HepG2 (cell line): ENCODE measurements around the gene NACC2. TPM values are rescaled to one million over a fixed set of nuclear protein-coding genes. Genes with fewer than 3 reads are reported as not detected.

Source experiments
- CC2D1A ChIP-seq: sonication (generic); formaldehyde crosslinking; IDR thresholded peaks from 2 replicates; pipeline ENCODE4 v1.8.1; 2023; ENCODE audit warnings: mild to moderate bottlenecking, missing genetic modification reagents
- EP300 ChIP-seq, 3 experiments: sonication (generic) in 1 of 3; formaldehyde crosslinking in 1 of 3; IDR thresholded peaks; 2 replicates each; pipeline versions ENCODE4 v1.5.1 to v1.6.1; 2011 to 2020; ENCODE audit warnings: low read depth in 2 of 3, low read length in 2 of 3, borderline replicate concordance in 1 of 3, improper control_type of control experiment in 1 of 3, mild to moderate bottlenecking in 1 of 3, missing genetic modification reagents in 1 of 3, moderate library complexity in 1 of 3
- MEIS2 ChIP-seq: sonication (generic); formaldehyde crosslinking; IDR thresholded peaks from 2 replicates; pipeline ENCODE4 v1.9.0; 2021; ENCODE audit warnings: mild to moderate bottlenecking, missing genetic modification reagents
- NCOA5 ChIP-seq: sonication (generic); formaldehyde crosslinking; IDR thresholded peaks from 2 replicates; pipeline ENCODE4 v1.4.0; 2020; ENCODE audit warnings: missing genetic modification reagents
- NKX3-1 ChIP-seq: sonication (generic); formaldehyde crosslinking; IDR thresholded peaks from 2 replicates; pipeline ENCODE4 v1.5.0; 2020; ENCODE audit warnings: missing genetic modification reagents
- YEATS2 ChIP-seq: sonication (generic); formaldehyde crosslinking; IDR thresholded peaks from 2 replicates; pipeline ENCODE4 v1.4.0; 2020; ENCODE audit warnings: missing genetic modification reagents, borderline replicate concordance
- ZNF20 ChIP-seq: sonication (generic); formaldehyde crosslinking; IDR thresholded peaks from 2 replicates; pipeline ENCODE4 v1.4.0; 2020; ENCODE audit warnings: mild to moderate bottlenecking, moderate library complexity, missing genetic modification reagents
- ZSCAN21 ChIP-seq: sonication (generic); formaldehyde crosslinking; IDR thresholded peaks from 2 replicates; pipeline ENCODE4 v1.8.0; 2022; ENCODE audit warnings: mild to moderate bottlenecking, missing genetic modification reagents, moderate library complexity, borderline replicate concordance
- polyA plus RNA-seq, 8 experiments: library from polyadenylated mRNA; depleted of rRNA in 3 of 8; stranded (reverse) in 7 of 8; unstranded in 1 of 8; fragments of >200 nt; fragmentation: Illumina TruSeq in 4 of 8; extraction: Trizol in 4 of 8; gene quantifications; 2 replicates each; pipeline versions ENCODE4 v1.2.1 to v1.2.3, GENCODE V29; 2011 to 2016; ENCODE audit warnings: low read depth in 4 of 8, missing spikeins in 1 of 8, mixed read lengths in 1 of 8; ENCODE audit not compliant: insufficient read depth in 1 of 8
- total RNA-seq, 5 experiments: library from RNA; depleted of rRNA; stranded (reverse); fragments of >200 nt; fragmentation: Illumina TruSeq; extraction: Trizol; gene quantifications; 2 replicates each; pipeline ENCODE4 v1.2.3, GENCODE V29; 2016; ENCODE audit warnings: low read depth in 1 of 5
- TF ChIP-seq, protein P1 (sequence below): sonication (generic); formaldehyde crosslinking; IDR thresholded peaks from 2 replicates; pipeline ENCODE4 v1.5.0; 2020; ENCODE audit warnings: mild to moderate bottlenecking, missing genetic modification reagents
- TF ChIP-seq, protein P2 (sequence below): sonication (generic); formaldehyde crosslinking; IDR thresholded peaks from 2 replicates; pipeline ENCODE4 v1.4.0; 2020; ENCODE audit warnings: missing genetic modification reagents
- TF ChIP-seq, protein P3 (sequence below), 2 experiments: fragments of 450-650 bp in 1 of 2; sonication (generic) in 1 of 2; formaldehyde crosslinking; IDR thresholded peaks; 2 replicates each; pipeline versions ENCODE4 v1.5.0 to v1.8.0; 2020 to 2022; ENCODE audit warnings: mild to moderate bottlenecking in 1 of 2, missing genetic modification reagents in 1 of 2
- TF ChIP-seq, protein P4 (sequence below), 2 experiments: sonication (generic) in 1 of 2; formaldehyde crosslinking in 1 of 2; IDR thresholded peaks; 2 replicates each; pipeline versions ENCODE4 v1.4.0 to v1.6.1; 2016 to 2020; ENCODE audit warnings: borderline replicate concordance in 1 of 2, low read depth in 1 of 2, mild to moderate bottlenecking in 1 of 2, missing genetic modification reagents in 1 of 2

Gene NACC2
- total and polyA plus RNA-seq, 2 of the 13 experiments (the other 11 are each of a cell fraction or from before 2014, with no cell fraction given): 5.9 to 12.3 TPM

DNA sequence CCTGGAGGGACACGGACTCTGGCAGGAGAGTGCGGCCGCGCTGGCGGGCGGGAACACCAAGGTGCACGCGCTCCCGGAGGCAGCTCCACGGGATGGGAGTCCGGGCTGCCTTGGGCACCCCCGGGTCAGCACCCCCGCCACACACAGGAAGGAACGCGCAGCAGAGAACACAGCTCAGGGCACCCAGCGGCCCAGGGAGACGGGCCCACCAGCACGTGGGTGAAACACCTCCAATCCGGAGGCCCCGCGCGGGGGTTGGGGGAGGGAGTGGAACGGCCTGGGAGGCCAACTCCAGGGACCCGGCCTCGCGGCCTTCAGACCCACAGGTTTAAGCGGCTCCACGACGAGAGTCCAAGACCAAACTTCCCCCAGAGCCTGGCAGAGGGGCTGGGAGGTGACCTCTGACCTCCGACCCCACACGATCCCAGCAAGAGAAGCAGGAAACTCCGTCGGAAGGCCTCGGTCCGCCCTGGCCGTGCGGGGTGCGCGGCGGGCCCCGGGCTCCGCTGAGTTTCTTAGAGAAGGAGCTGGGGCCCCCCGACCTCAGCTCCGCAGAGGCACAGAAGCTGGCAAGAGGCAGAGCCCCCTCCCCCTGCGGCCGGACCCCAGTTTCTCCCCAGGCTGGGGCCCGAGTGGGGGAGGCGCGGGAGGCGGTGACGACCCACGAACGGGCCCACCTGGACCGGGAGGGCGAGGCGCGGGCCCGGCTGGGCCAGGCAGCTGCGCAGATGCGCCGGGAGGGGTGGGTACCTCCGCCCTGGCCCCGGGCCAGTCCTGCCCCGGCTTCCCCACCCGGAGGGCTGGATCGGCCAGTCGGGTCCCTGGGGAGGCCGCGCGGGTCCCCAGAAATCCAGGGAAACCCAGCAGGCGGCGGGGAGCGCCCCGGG lies 851 bp downstream of the NACC2 start (continued):
- TF ChIP-seq, protein P1, sequence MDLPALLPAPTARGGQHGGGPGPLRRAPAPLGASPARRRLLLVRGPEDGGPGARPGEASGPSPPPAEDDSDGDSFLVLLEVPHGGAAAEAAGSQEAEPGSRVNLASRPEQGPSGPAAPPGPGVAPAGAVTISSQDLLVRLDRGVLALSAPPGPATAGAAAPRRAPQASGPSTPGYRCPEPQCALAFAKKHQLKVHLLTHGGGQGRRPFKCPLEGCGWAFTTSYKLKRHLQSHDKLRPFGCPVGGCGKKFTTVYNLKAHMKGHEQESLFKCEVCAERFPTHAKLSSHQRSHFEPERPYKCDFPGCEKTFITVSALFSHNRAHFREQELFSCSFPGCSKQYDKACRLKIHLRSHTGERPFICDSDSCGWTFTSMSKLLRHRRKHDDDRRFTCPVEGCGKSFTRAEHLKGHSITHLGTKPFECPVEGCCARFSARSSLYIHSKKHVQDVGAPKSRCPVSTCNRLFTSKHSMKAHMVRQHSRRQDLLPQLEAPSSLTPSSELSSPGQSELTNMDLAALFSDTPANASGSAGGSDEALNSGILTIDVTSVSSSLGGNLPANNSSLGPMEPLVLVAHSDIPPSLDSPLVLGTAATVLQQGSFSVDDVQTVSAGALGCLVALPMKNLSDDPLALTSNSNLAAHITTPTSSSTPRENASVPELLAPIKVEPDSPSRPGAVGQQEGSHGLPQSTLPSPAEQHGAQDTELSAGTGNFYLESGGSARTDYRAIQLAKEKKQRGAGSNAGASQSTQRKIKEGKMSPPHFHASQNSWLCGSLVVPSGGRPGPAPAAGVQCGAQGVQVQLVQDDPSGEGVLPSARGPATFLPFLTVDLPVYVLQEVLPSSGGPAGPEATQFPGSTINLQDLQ (CRISPR knock-in tag): peak; percentile 69; the same call in 1 of the 2 replicates
- TF ChIP-seq ZSCAN21 (CRISPR knock-in tag) (peak; percentile 66), CC2D1A (CRISPR knock-in tag) (no peak), ZNF20 (CRISPR knock-in tag) (no peak), NKX3-1 (no peak), NCOA5 (CRISPR knock-in tag) (no peak), MEIS2 (no peak), EP300 (IDR thresholded peaks at IDR 0.05; ENCODE audit: low read depth in 2 of 2, low read length in 2 of 2) (no peak; a peak in 1 of 4 replicates), EP300 (CRISPR knock-in tag; IDR thresholded peaks at IDR 0.05; ENCODE audit: borderline replicate concordance) (no peak), YEATS2 (no peak)
- TF ChIP-seq, protein P2, sequence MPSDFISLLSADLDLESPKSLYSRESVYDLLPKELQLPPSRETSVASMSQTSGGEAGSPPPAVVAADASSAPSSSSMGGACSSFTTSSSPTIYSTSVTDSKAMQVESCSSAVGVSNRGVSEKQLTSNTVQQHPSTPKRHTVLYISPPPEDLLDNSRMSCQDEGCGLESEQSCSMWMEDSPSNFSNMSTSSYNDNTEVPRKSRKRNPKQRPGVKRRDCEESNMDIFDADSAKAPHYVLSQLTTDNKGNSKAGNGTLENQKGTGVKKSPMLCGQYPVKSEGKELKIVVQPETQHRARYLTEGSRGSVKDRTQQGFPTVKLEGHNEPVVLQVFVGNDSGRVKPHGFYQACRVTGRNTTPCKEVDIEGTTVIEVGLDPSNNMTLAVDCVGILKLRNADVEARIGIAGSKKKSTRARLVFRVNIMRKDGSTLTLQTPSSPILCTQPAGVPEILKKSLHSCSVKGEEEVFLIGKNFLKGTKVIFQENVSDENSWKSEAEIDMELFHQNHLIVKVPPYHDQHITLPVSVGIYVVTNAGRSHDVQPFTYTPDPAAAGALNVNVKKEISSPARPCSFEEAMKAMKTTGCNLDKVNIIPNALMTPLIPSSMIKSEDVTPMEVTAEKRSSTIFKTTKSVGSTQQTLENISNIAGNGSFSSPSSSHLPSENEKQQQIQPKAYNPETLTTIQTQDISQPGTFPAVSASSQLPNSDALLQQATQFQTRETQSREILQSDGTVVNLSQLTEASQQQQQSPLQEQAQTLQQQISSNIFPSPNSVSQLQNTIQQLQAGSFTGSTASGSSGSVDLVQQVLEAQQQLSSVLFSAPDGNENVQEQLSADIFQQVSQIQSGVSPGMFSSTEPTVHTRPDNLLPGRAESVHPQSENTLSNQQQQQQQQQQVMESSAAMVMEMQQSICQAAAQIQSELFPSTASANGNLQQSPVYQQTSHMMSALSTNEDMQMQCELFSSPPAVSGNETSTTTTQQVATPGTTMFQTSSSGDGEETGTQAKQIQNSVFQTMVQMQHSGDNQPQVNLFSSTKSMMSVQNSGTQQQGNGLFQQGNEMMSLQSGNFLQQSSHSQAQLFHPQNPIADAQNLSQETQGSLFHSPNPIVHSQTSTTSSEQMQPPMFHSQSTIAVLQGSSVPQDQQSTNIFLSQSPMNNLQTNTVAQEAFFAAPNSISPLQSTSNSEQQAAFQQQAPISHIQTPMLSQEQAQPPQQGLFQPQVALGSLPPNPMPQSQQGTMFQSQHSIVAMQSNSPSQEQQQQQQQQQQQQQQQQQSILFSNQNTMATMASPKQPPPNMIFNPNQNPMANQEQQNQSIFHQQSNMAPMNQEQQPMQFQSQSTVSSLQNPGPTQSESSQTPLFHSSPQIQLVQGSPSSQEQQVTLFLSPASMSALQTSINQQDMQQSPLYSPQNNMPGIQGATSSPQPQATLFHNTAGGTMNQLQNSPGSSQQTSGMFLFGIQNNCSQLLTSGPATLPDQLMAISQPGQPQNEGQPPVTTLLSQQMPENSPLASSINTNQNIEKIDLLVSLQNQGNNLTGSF (CRISPR knock-in tag): no peak
- TF ChIP-seq, protein P3, sequence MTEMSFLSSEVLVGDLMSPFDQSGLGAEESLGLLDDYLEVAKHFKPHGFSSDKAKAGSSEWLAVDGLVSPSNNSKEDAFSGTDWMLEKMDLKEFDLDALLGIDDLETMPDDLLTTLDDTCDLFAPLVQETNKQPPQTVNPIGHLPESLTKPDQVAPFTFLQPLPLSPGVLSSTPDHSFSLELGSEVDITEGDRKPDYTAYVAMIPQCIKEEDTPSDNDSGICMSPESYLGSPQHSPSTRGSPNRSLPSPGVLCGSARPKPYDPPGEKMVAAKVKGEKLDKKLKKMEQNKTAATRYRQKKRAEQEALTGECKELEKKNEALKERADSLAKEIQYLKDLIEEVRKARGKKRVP (CRISPR knock-in tag; IDR thresholded peaks at IDR 0.05): no peak
- TF ChIP-seq, protein P4, sequence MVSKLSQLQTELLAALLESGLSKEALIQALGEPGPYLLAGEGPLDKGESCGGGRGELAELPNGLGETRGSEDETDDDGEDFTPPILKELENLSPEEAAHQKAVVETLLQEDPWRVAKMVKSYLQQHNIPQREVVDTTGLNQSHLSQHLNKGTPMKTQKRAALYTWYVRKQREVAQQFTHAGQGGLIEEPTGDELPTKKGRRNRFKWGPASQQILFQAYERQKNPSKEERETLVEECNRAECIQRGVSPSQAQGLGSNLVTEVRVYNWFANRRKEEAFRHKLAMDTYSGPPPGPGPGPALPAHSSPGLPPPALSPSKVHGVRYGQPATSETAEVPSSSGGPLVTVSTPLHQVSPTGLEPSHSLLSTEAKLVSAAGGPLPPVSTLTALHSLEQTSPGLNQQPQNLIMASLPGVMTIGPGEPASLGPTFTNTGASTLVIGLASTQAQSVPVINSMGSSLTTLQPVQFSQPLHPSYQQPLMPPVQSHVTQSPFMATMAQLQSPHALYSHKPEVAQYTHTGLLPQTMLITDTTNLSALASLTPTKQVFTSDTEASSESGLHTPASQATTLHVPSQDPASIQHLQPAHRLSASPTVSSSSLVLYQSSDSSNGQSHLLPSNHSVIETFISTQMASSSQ (IDR thresholded peaks at IDR 0.05; ENCODE audit: low read depth): no peak
- TF ChIP-seq, protein P4 (CRISPR knock-in tag; IDR thresholded peaks at IDR 0.05; ENCODE audit: borderline replicate concordance): no peak
